ENCODE results near the gene PIPOX.

PIPOX gene

GRCh38 chr17:29010129-29010528 lies 32.8 kb upstream of the PIPOX start:
- Histone ChIP-seq H3K4me1 (ENCODE audit: insufficient read depth, low read length) (peaks cover 31% of the 10 kb centered on the region), H3K9me3 (ENCODE audit: control insufficient read depth, insufficient read depth, low read length) (no peaks in the 10 kb centered on the region), H3K9ac (ENCODE audit: low read depth, low read length) (no peak overlapping the region), H3K36me3 (ENCODE audit: insufficient read depth, low read length) (no peaks in the 10 kb centered on the region)

DNA sequence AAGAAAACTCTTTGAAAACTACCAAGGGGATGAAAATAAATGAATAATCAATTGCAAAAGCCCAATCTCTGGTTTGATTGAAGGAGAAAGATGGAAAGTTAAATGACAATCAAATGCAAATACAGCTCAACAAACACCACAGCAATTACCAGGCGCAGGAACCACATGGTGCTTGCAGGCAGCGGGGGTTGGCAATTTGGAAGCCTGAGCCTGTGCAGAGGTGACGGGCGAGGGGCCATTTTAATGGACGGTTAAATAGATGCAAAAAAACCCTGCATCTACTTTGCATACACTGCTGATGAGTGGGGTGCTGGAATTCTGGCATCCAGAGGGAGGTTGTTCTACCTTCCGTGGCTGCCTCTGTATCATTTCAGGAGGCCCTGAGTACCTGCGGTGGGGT lies 32.4 kb upstream of the PIPOX start:
- Histone ChIP-seq H3K9ac (ENCODE audit: low read depth, low read length) (no peak overlapping the region), H3K4me1 (ENCODE audit: insufficient read depth, low read length) (peaks cover 31% of the 10 kb centered on the region), H3K9me3 (ENCODE audit: control insufficient read depth, insufficient read depth, low read length) (no peaks in the 10 kb centered on the region), H3K36me3 (ENCODE audit: insufficient read depth, low read length) (no peaks in the 10 kb centered on the region)

DNA sequence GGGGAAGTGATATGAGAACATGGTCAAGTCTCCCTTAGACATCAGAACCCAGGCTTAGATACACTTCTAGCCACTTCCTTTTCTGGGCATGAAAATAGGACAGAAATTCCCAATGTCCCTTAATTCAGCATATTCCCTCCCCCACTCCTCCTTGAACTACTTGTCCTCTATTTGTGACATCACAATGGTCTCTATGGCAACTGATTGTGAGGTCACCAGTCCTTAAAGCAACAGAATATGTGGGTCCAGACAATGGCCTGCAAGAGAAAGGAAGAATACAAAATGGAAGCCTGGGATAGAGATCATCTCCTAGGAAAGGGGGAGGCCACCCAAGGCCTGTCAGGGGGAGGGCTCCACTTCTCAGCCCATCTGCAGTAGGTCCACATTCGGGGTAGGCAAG lies 30.4 kb upstream of the PIPOX start:
- H3K9me3 ChIP-seq (ENCODE audit: control insufficient read depth, insufficient read depth, low read length) = no peaks in the 10 kb centered on the region
- no peak overlapping the region for H3K9ac ChIP-seq (ENCODE audit: low read depth, low read length)
- peaks cover 37% of the 10 kb centered on the region for H3K4me1 ChIP-seq (ENCODE audit: insufficient read depth, low read length)
- H3K36me3 ChIP-seq (ENCODE audit: insufficient read depth, low read length) = no peaks in the 10 kb centered on the region

- no peaks in the 10 kb centered on the region for H3K9me3 ChIP-seq (ENCODE audit: control insufficient read depth, insufficient read depth, low read length)
- H3K36me3 ChIP-seq (ENCODE audit: insufficient read depth, low read length) = no peaks in the 10 kb centered on the region
- no peak overlapping the region for H3K9ac ChIP-seq (ENCODE audit: low read depth, low read length)
- H3K4me1 ChIP-seq (ENCODE audit: insufficient read depth, low read length) = peaks cover 34% of the 10 kb centered on the region
Observed at GRCh38 chr17:29014716-29015115, 28.2 kb upstream of the PIPOX start.

GRCh38 chr17:29016345-29017210 lies 26.4 kb upstream of the PIPOX start:
- H3K9ac ChIP-seq (ENCODE audit: low read depth, low read length) = no peak overlapping the region

GRCh38 chr17:29018788-29019474 lies 24.0 kb upstream of the PIPOX start:
- H3K36me3 ChIP-seq (ENCODE audit: insufficient read depth, low read length) = no peaks in the 10 kb centered on the region
- peaks cover 23% of the 10 kb centered on the region for H3K4me1 ChIP-seq (ENCODE audit: insufficient read depth, low read length)
- no peak overlapping the region for H3K9ac ChIP-seq (ENCODE audit: low read depth, low read length)
- no peaks in the 10 kb centered on the region for H3K9me3 ChIP-seq (ENCODE audit: control insufficient read depth, insufficient read depth, low read length)

More at GRCh38 chr17:29016345-29017210, 26.4 kb upstream of the PIPOX start:
- H3K9me3 ChIP-seq (ENCODE audit: control insufficient read depth, insufficient read depth, low read length) = no peaks in the 10 kb centered on the region
- peaks cover 23% of the 10 kb centered on the region for H3K4me1 ChIP-seq (ENCODE audit: insufficient read depth, low read length)
- no peaks in the 10 kb centered on the region for H3K36me3 ChIP-seq (ENCODE audit: insufficient read depth, low read length)

DNA sequence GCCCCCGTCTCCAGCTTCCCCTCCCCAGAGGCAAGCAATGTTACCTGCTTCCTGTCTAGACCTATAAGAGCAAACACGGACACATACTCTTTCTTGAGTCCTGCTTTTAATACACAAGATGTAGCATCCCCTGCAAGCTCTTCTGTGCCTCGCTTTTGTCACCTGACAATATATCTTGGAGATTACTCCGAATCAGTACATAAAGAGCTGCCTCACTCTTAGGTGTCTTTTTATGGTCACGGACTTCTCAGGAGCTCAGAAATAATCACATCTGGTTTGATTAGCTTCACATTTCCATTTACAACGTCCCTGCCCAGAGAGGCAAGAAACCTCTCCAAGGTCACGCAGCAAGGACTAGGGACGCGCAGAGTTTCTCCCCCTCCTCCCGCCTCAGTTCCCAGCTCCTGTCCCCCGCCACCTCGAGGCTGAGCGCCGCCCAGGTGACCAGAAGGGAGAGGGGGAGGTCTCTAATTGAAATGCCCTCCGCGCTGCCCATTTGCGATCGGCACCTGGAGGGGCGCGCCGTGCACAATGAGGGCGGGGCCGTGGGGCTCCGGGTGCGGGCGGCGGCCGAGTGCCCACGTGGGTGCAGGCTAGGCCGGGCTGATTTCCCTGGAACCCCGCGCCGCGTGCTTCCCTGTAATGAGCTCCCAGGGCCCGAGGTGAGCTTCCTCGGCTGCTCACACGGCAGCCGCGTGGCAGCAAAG lies 23.3 kb upstream of the PIPOX start:
- no peaks in the 10 kb centered on the region for H3K36me3 ChIP-seq (ENCODE audit: insufficient read depth, low read length)
- H3K9me3 ChIP-seq (ENCODE audit: control insufficient read depth, insufficient read depth, low read length) = no peaks in the 10 kb centered on the region
- peaks cover 23% of the 10 kb centered on the region for H3K4me1 ChIP-seq (ENCODE audit: insufficient read depth, low read length)
- peak overlapping the region; percentile 22; the same call in 1 of the 2 replicates for H3K9ac ChIP-seq (ENCODE audit: low read depth, low read length)

- no peak overlapping the region for H3K9ac ChIP-seq (ENCODE audit: low read depth, low read length)
- peaks cover 23% of the 10 kb centered on the region for H3K4me1 ChIP-seq (ENCODE audit: insufficient read depth, low read length)
- H3K36me3 ChIP-seq (ENCODE audit: insufficient read depth, low read length) = no peaks in the 10 kb centered on the region
- no peaks in the 10 kb centered on the region for H3K9me3 ChIP-seq (ENCODE audit: control insufficient read depth, insufficient read depth, low read length)
Observed at GRCh38 chr17:29020576-29020975, 22.4 kb upstream of the PIPOX start.

- Histone ChIP-seq H3K4me1 (ENCODE audit: insufficient read depth, low read length) (peaks cover 23% of the 10 kb centered on the region), H3K9me3 (ENCODE audit: control insufficient read depth, insufficient read depth, low read length) (no peaks in the 10 kb centered on the region), H3K36me3 (ENCODE audit: insufficient read depth, low read length) (no peaks in the 10 kb centered on the region), H3K9ac (ENCODE audit: low read depth, low read length) (no peak overlapping the region)
Observed at GRCh38 chr17:29021226-29021625, 21.7 kb upstream of the PIPOX start.

GRCh38 chr17:29022074-29022473 lies 20.9 kb upstream of the PIPOX start:
- Histone ChIP-seq H3K4me1 (ENCODE audit: insufficient read depth, low read length) (peaks cover 18% of the 10 kb centered on the region), H3K9me3 (ENCODE audit: control insufficient read depth, insufficient read depth, low read length) (no peaks in the 10 kb centered on the region), H3K36me3 (ENCODE audit: insufficient read depth, low read length) (no peaks in the 10 kb centered on the region), H3K9ac (ENCODE audit: low read depth, low read length) (no peak overlapping the region)

- no peak overlapping the region for H3K9ac ChIP-seq (ENCODE audit: low read depth, low read length)
- H3K9me3 ChIP-seq (ENCODE audit: control insufficient read depth, insufficient read depth, low read length) = no peaks in the 10 kb centered on the region
- H3K36me3 ChIP-seq (ENCODE audit: insufficient read depth, low read length) = no peaks in the 10 kb centered on the region
- peaks cover 18% of the 10 kb centered on the region for H3K4me1 ChIP-seq (ENCODE audit: insufficient read depth, low read length)
Observed at GRCh38 chr17:29024316-29024952, 18.5 kb upstream of the PIPOX start.

DNA sequence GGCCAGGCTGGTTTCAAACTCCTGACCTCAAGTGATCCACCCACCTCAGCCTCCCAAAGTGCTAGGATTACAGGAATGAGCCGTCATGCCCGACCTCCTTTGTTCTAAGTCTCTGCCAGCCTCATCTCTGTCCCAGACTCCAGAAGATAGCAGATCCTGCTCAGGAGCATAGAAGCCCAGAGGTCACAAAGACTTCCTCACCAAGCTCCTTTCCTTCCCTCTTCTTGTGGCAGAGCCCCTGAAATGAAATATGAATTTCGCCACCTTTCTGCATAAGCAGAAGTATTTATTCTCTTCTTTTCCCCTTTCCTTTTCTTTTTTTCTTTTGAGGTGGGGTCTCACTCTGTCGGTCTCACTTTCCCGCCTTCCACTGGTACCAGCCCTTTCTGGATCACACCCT lies 11.5 kb upstream of the PIPOX start:
- H3K36me3 ChIP-seq (ENCODE audit: insufficient read depth, low read length) = no peaks in the 10 kb centered on the region
- H3K4me1 ChIP-seq (ENCODE audit: insufficient read depth, low read length) = peaks cover 31% of the 10 kb centered on the region
- no peak overlapping the region for H3K9ac ChIP-seq (ENCODE audit: low read depth, low read length)
- H3K9me3 ChIP-seq (ENCODE audit: control insufficient read depth, insufficient read depth, low read length) = peaks cover 12% of the 10 kb centered on the region

DNA sequence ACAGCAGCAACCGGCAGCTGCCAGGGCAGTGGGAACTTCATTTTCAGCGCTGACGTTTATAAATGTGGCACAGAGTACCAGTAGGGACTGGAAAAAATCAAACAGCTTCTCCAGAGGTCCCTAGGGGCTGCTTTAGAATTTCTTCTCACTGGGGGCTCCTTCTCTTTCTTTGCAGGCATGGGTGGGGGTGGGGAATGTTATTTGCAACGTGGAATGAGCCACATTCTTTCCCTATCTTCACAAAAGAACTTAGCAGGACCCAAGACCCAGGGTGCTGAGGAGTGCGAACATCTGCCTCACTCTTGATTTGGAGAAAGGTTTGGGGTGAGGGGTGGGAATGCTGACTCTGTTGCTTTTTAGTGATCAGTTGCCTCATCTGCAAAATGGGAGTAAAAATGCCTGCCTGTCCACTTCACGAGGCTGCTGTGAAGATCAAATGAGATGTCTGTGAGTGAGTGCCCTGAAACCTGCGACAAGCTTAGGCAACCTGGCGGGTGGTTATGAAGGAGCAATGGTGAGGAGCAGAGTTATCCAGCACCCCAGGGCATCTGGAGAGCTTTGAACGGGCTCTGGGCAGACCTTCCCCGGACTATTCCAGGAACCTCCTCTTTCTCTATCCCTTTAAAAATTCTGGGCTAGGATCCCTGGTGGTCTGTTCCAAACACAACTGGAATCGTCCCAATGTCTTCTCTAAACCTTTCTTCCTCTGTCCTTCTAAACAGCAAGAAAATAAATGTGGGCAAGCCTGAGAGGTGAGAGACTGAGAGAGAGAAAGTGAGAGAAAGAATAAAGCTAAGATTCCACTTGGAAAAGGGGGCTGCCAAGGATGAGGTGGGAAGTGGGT lies 10.7 kb upstream of the PIPOX start:
- no peaks in the 10 kb centered on the region for H3K36me3 ChIP-seq (ENCODE audit: insufficient read depth, low read length)
- H3K4me1 ChIP-seq (ENCODE audit: insufficient read depth, low read length) = peaks cover 36% of the 10 kb centered on the region
- H3K9me3 ChIP-seq (ENCODE audit: control insufficient read depth, insufficient read depth, low read length) = peaks cover 12% of the 10 kb centered on the region
- no peak overlapping the region for H3K9ac ChIP-seq (ENCODE audit: low read depth, low read length)

All from ES-I3 (cell line).